Natural killer cell treated with Interleukin-12 subunit alpha and Interleukin-12 subunit beta and Interleukin-15 and Interleukin-18, amount 100 ng/mL, for 72 hours (primary cell): ENCODE results near the gene SLC5A2. TPM values are rescaled to one million over a fixed set of nuclear protein-coding genes. Genes with fewer than 3 reads are reported as not detected.

Source experiments
- ATAC-seq, 2 donors: fragments of 150-1000 bp; cut with Tn5 transposase in 1 of 2; sonication (Bioruptor Pico), chemical (Tn5 transposase) in 1 of 2; 2 replicates each; pipeline ENCODE4 v1.10.0; 2021
- DNase-seq: peaks from one replicate; pipeline ENCODE4 v3.0.0; 2022; ENCODE audit warnings: low spot score
- H3K27ac Mint-ChIP-seq, 2 donors: 1 replicate in 1 of 2; 2 replicates in 1 of 2; pipeline ENCODE4 v1.8.0; 2022; ENCODE audit warnings: mixed read lengths in 2 of 2, mild to moderate bottlenecking in 1 of 2, moderate library complexity in 1 of 2
- H3K27me3 Mint-ChIP-seq, 2 donors: 1 replicate in 1 of 2; 2 replicates in 1 of 2; pipeline ENCODE4 v1.8.0; 2022; ENCODE audit warnings: mixed read lengths in 2 of 2
- H3K36me3 Mint-ChIP-seq: one replicate; pipeline ENCODE4 v1.8.0; 2022; ENCODE audit warnings: mixed read lengths
- H3K4me1 Mint-ChIP-seq, 2 donors: 1 replicate in 1 of 2; 2 replicates in 1 of 2; pipeline ENCODE4 v1.8.0; 2022; ENCODE audit warnings: low read depth in 2 of 2, mixed read lengths in 2 of 2, mild to moderate bottlenecking in 1 of 2
- H3K4me3 Mint-ChIP-seq: one replicate; pipeline ENCODE4 v1.8.0; 2022; ENCODE audit warnings: mixed read lengths
- H3K9me3 Mint-ChIP-seq: 2 replicates; pipeline ENCODE4 v1.8.0; 2022; ENCODE audit warnings: mixed read lengths
- total RNA-seq, 2 donors: library from RNA; stranded (reverse); gene quantifications; one replicate each; pipeline ENCODE4 v1.2.3, GENCODE V29; 2022

The SLC5A2 gene
- total RNA-seq, 2 donors from 2014 or later, result not detected

- Mint-ChIP-seq H3K36me3 (no peaks in the 10 kb centered on the region), H3K27ac (peak overlapping the region; percentile 17 to 32), H3K27me3 (no peaks in the 10 kb centered on the region), H3K9me3 (no peaks in the 10 kb centered on the region), H3K4me3 (no peak overlapping the region), H3K4me1 (peaks cover 25 to 38% of the 10 kb centered on the region in 2 donors)
- DNase-seq (peak; percentile 26), ATAC-seq (no peak)
Measured at GRCh38 chr16:31453255-31454204, 29.4 kb upstream of the SLC5A2 start.

DNA sequence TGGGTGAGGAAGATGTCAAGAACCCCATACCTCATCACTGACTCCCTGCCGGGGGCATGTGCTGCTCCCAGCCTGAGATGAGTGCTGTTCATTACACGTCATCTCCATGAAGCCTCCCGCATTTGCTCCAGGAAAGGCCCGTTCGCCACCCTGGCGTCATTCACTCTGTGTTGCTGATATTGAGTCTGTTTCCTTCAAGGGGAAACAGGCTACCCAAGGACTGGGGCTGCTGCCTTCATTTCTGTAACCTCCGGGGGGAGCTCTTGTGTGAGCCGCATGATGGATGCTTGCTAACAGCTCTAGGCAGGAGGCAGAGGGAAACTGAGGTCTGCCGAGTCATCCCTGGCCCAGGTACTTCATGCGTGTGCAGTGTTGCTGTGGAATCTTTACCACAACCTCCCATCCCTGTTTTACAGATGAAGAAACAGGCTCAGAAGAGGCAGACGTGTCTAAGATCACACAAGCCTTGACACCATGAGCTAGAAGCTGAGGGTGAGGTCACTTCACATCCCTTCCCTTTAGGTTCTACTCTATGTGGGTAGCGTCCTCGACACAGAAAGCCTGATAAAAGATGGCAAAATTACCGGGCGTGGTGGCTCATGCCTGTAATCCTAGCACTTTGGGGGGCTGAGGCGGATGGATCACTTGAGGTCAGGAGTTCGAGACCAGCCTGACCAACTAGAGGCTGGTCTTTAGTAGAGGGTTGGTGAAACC lies 27.2 kb upstream of the SLC5A2 start:
- H3K9me3 Mint-ChIP-seq, result no peaks in the 10 kb centered on the region
- peak overlapping the region; percentile 39 to 70 for H3K27ac Mint-ChIP-seq
- peak overlapping the region; percentile 67 for H3K4me3 Mint-ChIP-seq
- no peaks in the 10 kb centered on the region for H3K27me3 Mint-ChIP-seq
- ATAC-seq (no peak), DNase-seq (peak; percentile 31)
- peaks cover 32 to 44% of the 10 kb centered on the region in 2 donors for H3K4me1 Mint-ChIP-seq
- no peaks in the 10 kb centered on the region for H3K36me3 Mint-ChIP-seq

- Mint-ChIP-seq H3K4me1 (peaks cover 38 to 45% of the 10 kb centered on the region in 2 donors), H3K27ac (no peak overlapping the region), H3K4me3 (peak overlapping the region; percentile 86), H3K27me3 (no peaks in the 10 kb centered on the region), H3K9me3 (no peaks in the 10 kb centered on the region), H3K36me3 (no peaks in the 10 kb centered on the region)
- ATAC-seq (no peak), DNase-seq (peak; percentile 57)
Measured at GRCh38 chr16:31456988-31457360, 25.9 kb upstream of the SLC5A2 start.

- Mint-ChIP-seq H3K27me3 (no peaks in the 10 kb centered on the region), H3K36me3 (no peaks in the 10 kb centered on the region), H3K27ac (peak overlapping the region; percentile 89 to 94), H3K4me3 (peak overlapping the region; percentile 86), H3K4me1 (peaks cover 37 to 45% of the 10 kb centered on the region in 2 donors), H3K9me3 (no peaks in the 10 kb centered on the region)
- DNase-seq (peak; percentile 86), ATAC-seq (peak; percentile 2 to 41)
Measured at GRCh38 chr16:31458073-31458843, 24.7 kb upstream of the SLC5A2 start.

- Mint-ChIP-seq H3K27me3 (no peaks in the 10 kb centered on the region), H3K4me3 (peak within 1 kb of the TSS; percentile 86), H3K4me1 (peaks cover 32 to 38% of the 10 kb centered on the region in 2 donors), H3K36me3 (no peaks in the 10 kb centered on the region), H3K27ac (peak within 1 kb of the TSS; percentile 89 to 94), H3K9me3 (no peaks in the 10 kb centered on the region)
- ATAC-seq, result peak; percentile 82 to 89
- DNase-seq, result peak; percentile 98
Measured at GRCh38 chr16:31458844-31459686, 23.9 kb upstream of the SLC5A2 start, which contains the start of gene ARMC5. Gene ARMC5 (plus strand): TSS chr16:31459501. CDS start chr16:31459525, 24 bp downstream.

DNA sequence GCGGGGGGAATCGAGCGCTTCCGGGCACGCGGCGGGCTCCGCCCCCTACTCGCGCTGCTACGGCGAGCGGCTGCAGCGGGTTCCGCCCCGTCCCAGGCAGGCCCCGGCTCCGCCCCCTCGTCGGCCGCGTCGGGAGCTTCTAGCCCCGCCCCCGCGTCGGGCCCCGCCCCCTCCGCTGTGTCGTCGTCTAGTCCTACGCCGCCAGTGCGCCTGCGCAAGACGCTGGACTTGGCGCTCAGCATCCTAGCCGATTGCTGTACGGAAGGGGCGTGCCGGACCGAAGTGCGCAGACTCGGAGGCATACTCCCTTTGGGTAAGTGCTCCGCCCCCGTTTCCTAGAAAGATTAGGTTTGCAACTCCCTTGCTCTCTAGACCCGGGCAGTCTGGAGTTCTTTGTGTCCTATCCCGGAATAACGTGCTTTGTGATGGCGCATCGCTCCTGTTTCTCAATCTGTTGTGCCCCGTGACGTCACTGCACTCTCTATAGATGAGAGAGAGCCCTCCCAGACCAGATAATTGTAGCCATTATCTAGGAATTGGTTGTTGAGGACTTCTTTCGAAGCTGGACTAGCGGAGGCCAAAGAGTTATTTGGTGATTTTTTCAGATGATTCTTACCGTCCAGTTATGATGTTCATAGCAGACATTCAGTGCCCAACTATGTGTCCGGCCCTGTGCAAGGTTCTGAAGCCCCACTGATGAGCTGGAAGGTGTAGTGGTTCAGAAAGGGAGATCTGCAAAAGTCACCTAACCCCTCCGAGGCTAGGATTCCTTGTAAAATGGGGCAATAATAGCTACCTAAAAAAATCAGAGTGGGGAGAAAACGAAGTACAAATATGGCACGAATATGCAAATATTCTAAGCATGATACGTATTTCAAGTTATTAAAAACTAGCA lies 23.0 kb upstream of the SLC5A2 start:
- Mint-ChIP-seq H3K27me3 (no peaks in the 10 kb centered on the region), H3K27ac (peak overlapping the region; percentile 89 to 94), H3K36me3 (no peaks in the 10 kb centered on the region), H3K4me1 (peaks cover 31 to 37% of the 10 kb centered on the region in 2 donors), H3K9me3 (no peaks in the 10 kb centered on the region), H3K4me3 (peak overlapping the region; percentile 86)
- ATAC-seq (peak; percentile 90 to 92), DNase-seq (peak; percentile 100)

DNA sequence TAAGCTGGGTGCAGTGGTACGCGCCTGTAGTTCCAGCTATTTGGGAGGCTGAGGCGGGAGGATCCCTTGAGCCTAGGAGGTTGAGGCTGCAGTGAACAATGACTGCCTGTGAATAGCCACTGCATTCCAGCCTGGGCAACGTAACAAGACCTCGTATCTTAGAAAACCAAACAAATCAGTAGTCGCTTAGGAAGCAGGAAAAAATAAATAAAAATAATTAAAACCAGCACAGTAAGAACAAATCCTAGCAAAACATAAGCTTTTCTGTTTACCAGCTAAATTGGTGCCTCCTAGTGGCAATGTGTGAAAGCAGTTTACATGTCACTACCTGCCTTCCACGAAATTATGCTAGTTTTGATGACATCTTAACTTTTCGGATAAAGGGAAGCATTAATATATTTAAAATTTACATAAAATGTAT lies 22.3 kb upstream of the SLC5A2 start:
- Mint-ChIP-seq H3K27me3 (no peaks in the 10 kb centered on the region), H3K27ac (peak overlapping the region; percentile 89 to 94), H3K4me3 (peak overlapping the region; percentile 86), H3K9me3 (no peaks in the 10 kb centered on the region), H3K4me1 (peaks cover 25 to 30% of the 10 kb centered on the region in 2 donors), H3K36me3 (no peaks in the 10 kb centered on the region)
- no peak for ATAC-seq
- DNase-seq, result peak; percentile 58

DNA sequence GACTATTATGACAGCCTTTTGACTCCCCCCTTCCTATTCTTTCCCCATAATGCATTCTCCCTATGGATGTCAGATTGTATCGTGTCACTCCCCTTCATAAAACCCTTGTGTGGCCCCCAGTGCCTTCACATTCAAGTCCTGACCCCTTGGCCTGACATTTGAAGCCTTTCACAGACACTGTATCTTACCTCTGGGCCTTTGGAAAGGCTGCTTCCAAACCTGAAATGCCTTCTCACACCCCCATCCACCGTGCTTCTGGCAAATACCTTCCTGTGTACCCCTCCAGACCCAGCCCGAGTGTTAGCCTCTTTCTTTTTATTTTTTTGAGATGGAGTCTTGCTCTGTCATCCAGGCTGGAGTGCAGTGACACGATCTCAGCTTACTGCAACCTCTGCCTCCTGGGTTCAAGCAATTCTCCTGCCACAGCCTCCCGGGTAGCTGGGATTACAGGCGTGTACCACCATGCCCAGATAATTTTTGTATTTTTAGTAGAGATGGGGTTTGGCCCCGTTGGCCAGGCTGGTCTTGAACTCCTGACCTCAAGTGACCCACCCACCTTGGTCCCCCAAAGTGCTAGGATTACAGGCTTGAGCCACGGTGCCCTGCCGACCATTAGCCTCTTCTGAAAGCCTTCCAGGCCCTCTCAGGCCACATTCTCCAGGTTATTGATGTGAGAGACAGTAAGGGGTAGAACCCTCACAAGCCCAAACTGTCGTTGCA lies 21.6 kb upstream of the SLC5A2 start:
- H3K9me3 Mint-ChIP-seq, result no peaks in the 10 kb centered on the region
- no peak for ATAC-seq
- H3K36me3 Mint-ChIP-seq, result no peaks in the 10 kb centered on the region
- no peaks in the 10 kb centered on the region for H3K27me3 Mint-ChIP-seq
- peak overlapping the region in 1 of 2 donors; percentile 22 for H3K27ac Mint-ChIP-seq
- DNase-seq, result peak; percentile 20
- H3K4me3 Mint-ChIP-seq, result peak overlapping the region; percentile 61
- H3K4me1 Mint-ChIP-seq, result peaks cover 20 to 25% of the 10 kb centered on the region in 2 donors

- ATAC-seq, result no peak
- Mint-ChIP-seq H3K9me3 (no peaks in the 10 kb centered on the region), H3K27ac (no peak overlapping the region), H3K27me3 (no peaks in the 10 kb centered on the region), H3K4me1 (peaks cover 24 to 25% of the 10 kb centered on the region in 2 donors), H3K36me3 (no peaks in the 10 kb centered on the region), H3K4me3 (no peak overlapping the region)
- DNase-seq, result peak; percentile 53
Measured at GRCh38 chr16:31461921-31462804, 20.8 kb upstream of the SLC5A2 start.

GRCh38 chr16:31464348-31464769 lies 18.6 kb upstream of the SLC5A2 start:
- Mint-ChIP-seq H3K9me3 (no peaks in the 10 kb centered on the region), H3K4me1 (peaks cover 22% of the 10 kb centered on the region in 2 donors), H3K27ac (no peak overlapping the region), H3K27me3 (no peaks in the 10 kb centered on the region), H3K4me3 (no peak overlapping the region), H3K36me3 (no peaks in the 10 kb centered on the region)
- DNase-seq (peak; percentile 59), ATAC-seq (no peak)
